Right lobe of liver (tissue), 6 donors: ENCODE measurements around the gene R3HDM2. TPM values are rescaled to one million over a fixed set of nuclear protein-coding genes. Genes with fewer than 3 reads are reported as not detected.
"Not testable (repeated sequence)": the region's sequence is repeated elsewhere in the genome, so short reads cannot be mapped to it uniquely, and the experiment has no call there.

Source experiments
- ATAC-seq, 4 donors: fragments of 200-7000 bp; cut with Tn5 transposase; one replicate each; pipeline ENCODE4 v1.9.1; 2020; ENCODE audit warnings: mild to moderate bottlenecking in 4 of 4, moderate library complexity in 4 of 4
- DNase-seq, 3 donors: peaks; one replicate each; pipeline ENCODE4 v3.0.0-alpha.2; 2020
- H3K27ac ChIP-seq, 3 donors: fragments of 200-600 bp; one replicate each; pipeline ENCODE4 v1.8.0; 2022
- H3K27me3 ChIP-seq, 2 donors: fragments of 200-600 bp; one replicate each; pipeline ENCODE4 v1.8.0; 2022
- H3K36me3 ChIP-seq, 4 donors: fragments of 200-600 bp; sonication (generic) in 1 of 4; one replicate each; pipeline versions ENCODE4 v1.5.1 to v1.8.0; 2017 to 2022; ENCODE audit warnings: control low read depth in 1 of 4
- H3K4me1 ChIP-seq, 4 donors: fragments of 200-600 bp; sonication (generic) in 1 of 4; one replicate each; pipeline versions ENCODE4 v1.5.1 to v1.8.0; 2017 to 2022; ENCODE audit warnings: control low read depth in 1 of 4
- H3K4me3 ChIP-seq, 3 donors: fragments of 200-600 bp; one replicate each; pipeline ENCODE4 v1.8.0; 2022
- H3K9me3 ChIP-seq, 4 donors: fragments of 200-600 bp; sonication (generic) in 1 of 4; one replicate each; pipeline versions ENCODE4 v1.5.1 to v1.8.0; 2017 to 2022; ENCODE audit warnings: control low read depth in 1 of 4
- CTCF ChIP-seq, 4 donors: fragments of 200-600 bp in 3 of 4; fragments of 450-650 bp in 1 of 4; IDR thresholded peaks; one replicate each; pipeline versions ENCODE4 v1.5.1 to v1.8.0; 2016 to 2022; ENCODE audit warnings: antibody characterized with exemption in 4 of 4, mild to moderate bottlenecking in 2 of 4
- POLR2A ChIP-seq: fragments of 450-650 bp; IDR thresholded peaks from one replicate; pipeline ENCODE4 v1.6.1; 2017; ENCODE audit warnings: antibody characterized with exemption, mild to moderate bottlenecking
- WGBS: methylation state at CpG from one replicate; pipeline ENCODE4 v1.1.6; 2018; ENCODE audit warnings: low coverage, low lambda C conversion rate; ENCODE audit not compliant: insufficient coverage; ENCODE audit errors: missing lambda C conversion rate; 5-methylcytosine and 5-hydroxymethylcytosine counted together
- intact Hi-C, 2 donors: fragments of 100-400 bp; cut with DNase I; formaldehyde crosslinking; loops; one replicate each; pipeline versions ENCODE4 v1.11.2 to v1.14.1; 2022
- total RNA-seq, 6 experiments: library from RNA; depleted of rRNA in 2 of 6; stranded (reverse); fragments of >200 nt in 2 of 6; fragmentation: NEBNext Ultra II Directional in 3 of 6; extraction: Animal tissue kit (Norgen Biotek cat#: 25700) in 3 of 6; gene quantifications; one replicate each; pipeline versions ENCODE4 v1.1.0 to v1.2.4, GENCODE V29; 2016 to 2023
- donor health status: DM: no; HTN: yes; CAD: no.
- donor health status: DM: no; HTN: no; CAD: no.
- donor health status: DM: no; HTN: no; CAD: no.
- donor health status: DM: no; HTN: yes; CAD: no.
- donor health status: DM: no; HTN: yes; CAD: no.

R3HDM2 gene
- total RNA-seq, 6 experiments from 2014 or later, result 25.3 to 48.0 (median 35.9) TPM

DNA sequence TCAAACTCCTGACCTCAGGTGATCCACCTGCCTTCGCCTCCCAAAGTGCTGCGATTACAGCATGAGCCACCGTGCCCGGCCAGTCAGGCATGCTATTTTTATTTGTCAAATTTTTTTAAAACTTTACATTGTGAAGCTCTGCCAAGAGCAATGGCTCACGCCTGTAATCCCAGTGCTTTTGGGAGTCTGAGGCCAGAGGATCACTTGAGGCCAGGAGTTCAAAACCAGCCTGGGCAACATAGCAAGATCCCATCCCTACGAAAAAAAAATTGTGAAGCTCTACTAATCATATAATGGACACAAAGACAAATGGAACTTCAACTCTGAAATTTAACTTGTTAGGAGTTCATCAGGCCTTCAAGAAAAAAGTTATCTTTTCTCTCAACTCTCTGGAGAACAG lies 1.9 kb downstream of the R3HDM2 start:
- 71% methylated on average over 5 of the region's 6 CpGs for WGBS
- ATAC-seq, result no peak
- Histone ChIP-seq H3K9me3 (no peaks in the 10 kb centered on the region), H3K4me1 (peaks cover 0 to 21% (median under 1%) of the 10 kb centered on the region in 4 donors), H3K27me3 (no peaks in the 10 kb centered on the region), H3K27ac (peak overlapping the region in 1 of 3 donors; percentile 88), H3K36me3 (no peaks in the 10 kb centered on the region), H3K4me3 (no peak overlapping the region)
- DNase-seq, result peak in 1 of 3 donors; percentile 24
- TF ChIP-seq POLR2A, result no peak
- intact Hi-C loops, result loop anchor here in 1 of 2 donors (10.0 kb wide), 2 partner anchors 54 to 124 kb away; no protein-coding TSS in a partner anchor

DNA sequence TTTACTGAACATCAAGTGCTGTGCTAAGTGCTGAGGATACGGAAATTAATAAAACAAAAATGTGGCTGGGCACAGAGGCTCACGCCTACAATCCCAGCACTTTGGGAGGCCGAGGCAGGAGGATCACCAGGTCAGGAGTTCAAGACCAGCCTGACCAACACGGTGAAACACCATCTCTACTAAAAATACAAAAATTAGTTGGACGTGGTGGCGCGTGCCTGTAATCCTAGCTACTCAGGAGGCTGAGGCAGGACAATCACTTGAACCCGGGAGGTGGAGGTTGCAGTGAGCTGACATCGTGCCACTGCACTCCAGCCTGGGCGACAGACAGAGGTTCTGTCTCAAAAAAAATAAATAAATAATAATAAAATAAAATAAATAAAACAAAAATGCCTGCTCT lies 3.9 kb downstream of the R3HDM2 start:
- intact Hi-C loops, result loop anchor here in 1 of 2 donors (10.0 kb wide), 2 partner anchors 52 to 122 kb away; no protein-coding TSS in a partner anchor
- 93% methylated on average over 9 of the region's 10 CpGs for WGBS
- ATAC-seq, result not testable (repeated sequence)

GRCh38 chr12:57420482-57420881 lies 10.4 kb downstream of the R3HDM2 start:
- Histone ChIP-seq H3K27ac (no peak overlapping the region), H3K36me3 (peaks cover 0 to 3% (median 0%) of the 10 kb centered on the region in 4 donors), H3K27me3 (no peaks in the 10 kb centered on the region), H3K9me3 (no peaks in the 10 kb centered on the region), H3K4me3 (no peak overlapping the region), H3K4me1 (peaks cover 0 to 19% (median 4%) of the 10 kb centered on the region in 4 donors)
- DNase-seq (no peak), ATAC-seq (no peak)
- WGBS, result no CpG with 5 or more reads among the region's 5 CpGs
- intact Hi-C loops, result loop anchor here in 1 of 2 donors (10.0 kb wide), 2 partner anchors 46 to 116 kb away; no protein-coding TSS in a partner anchor
- TF ChIP-seq POLR2A (no peak), CTCF (IDR thresholded peaks at IDR 0.05) (no peak)

More for the DNA sequence above, 3.9 kb downstream of the R3HDM2 start:
- H3K4me3 ChIP-seq, H3K36me3 ChIP-seq, H3K27me3 ChIP-seq, H3K9me3 ChIP-seq, H3K4me1 ChIP-seq, H3K27ac ChIP-seq: not testable (repeated sequence)
- DNase-seq, result peak in 1 of 3 donors; percentile 15

- Histone ChIP-seq H3K4me1 (peaks cover 0 to 19% (median 4%) of the 10 kb centered on the region in 4 donors), H3K27ac (no peak overlapping the region), H3K9me3 (no peaks in the 10 kb centered on the region), H3K27me3 (no peaks in the 10 kb centered on the region), H3K4me3 (no peak overlapping the region), H3K36me3 (peaks cover 0 to 3% (median 0%) of the 10 kb centered on the region in 4 donors)
- 83% methylated on average over 2 of the region's 2 CpGs for WGBS
- intact Hi-C loops, result no loop called here
- no peak for ATAC-seq
- no peak for DNase-seq
- TF ChIP-seq CTCF (IDR thresholded peaks at IDR 0.05) (no peak), POLR2A (no peak)
Observed at GRCh38 chr12:57419495-57419894, 11.3 kb downstream of the R3HDM2 start.

DNA sequence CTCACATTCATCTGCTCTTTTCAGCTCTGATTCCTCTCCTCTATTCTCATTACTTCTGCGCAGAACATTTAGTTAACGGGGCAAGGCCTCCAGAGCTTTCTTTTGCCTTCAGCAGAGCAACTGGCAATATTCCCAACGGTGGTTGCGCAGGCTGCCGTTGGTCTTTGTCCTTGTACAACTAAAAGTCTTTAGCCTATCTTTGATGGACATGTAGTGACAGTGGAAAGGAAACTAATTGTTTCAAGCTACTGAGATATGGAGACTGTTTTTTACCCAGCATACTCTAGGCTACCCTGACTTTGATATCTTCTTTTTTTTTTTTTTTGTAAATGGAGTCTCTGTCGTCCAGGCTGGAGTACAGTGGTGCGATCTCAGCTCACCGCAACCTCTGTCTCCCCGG lies 12.6 kb downstream of the R3HDM2 start:
- ATAC-seq (peak; percentile 84 to 96 (median 86)), DNase-seq (peak; percentile 57 to 82 (median 81))
- Histone ChIP-seq H3K9me3 (no peaks in the 10 kb centered on the region), H3K27ac (peak overlapping the region in 2 of 3 donors; percentile 37 to 69), H3K4me3 (no peak overlapping the region), H3K4me1 (peaks cover 0 to 19% (median 4%) of the 10 kb centered on the region in 4 donors), H3K27me3 (no peaks in the 10 kb centered on the region), H3K36me3 (peaks cover 0 to 3% (median 0%) of the 10 kb centered on the region in 4 donors)
- intact Hi-C loops, result no loop called here
- WGBS, result 38% methylated on average over 9 of the region's 9 CpGs
- TF ChIP-seq POLR2A, result no peak
- no peak for TF ChIP-seq CTCF (IDR thresholded peaks at IDR 0.05)
